Nephron progenitor cell (in vitro differentiated cells): ENCODE results near the gene FGF12.
A peak's percentile ranks its signal among the peaks of the same experiment; 100 is the strongest.

Source experiments
- DNase-seq: peaks from one replicate; pipeline ENCODE4 v3.0.0; 2021
- H3K27ac Mint-ChIP-seq: 2 replicates; pipeline ENCODE4 v1.8.0; 2021; ENCODE audit warnings: mild to moderate bottlenecking, moderate library complexity, mixed read lengths
- H3K27me3 Mint-ChIP-seq: 2 replicates; pipeline ENCODE4 v1.8.0; 2021; ENCODE audit warnings: mild to moderate bottlenecking, low read depth, mixed read lengths; ENCODE audit not compliant: poor library complexity
- H3K36me3 Mint-ChIP-seq: 2 replicates; pipeline ENCODE4 v1.8.0; 2021; ENCODE audit warnings: low read depth, mixed read lengths
- H3K4me1 Mint-ChIP-seq: 2 replicates; pipeline ENCODE4 v1.8.0; 2021; ENCODE audit warnings: mixed read lengths
- H3K4me3 Mint-ChIP-seq: 2 replicates; pipeline ENCODE4 v1.8.0; 2021; ENCODE audit warnings: mild to moderate bottlenecking, moderate library complexity, mixed read lengths
- H3K9me3 Mint-ChIP-seq: 2 replicates; pipeline ENCODE4 v1.8.0; 2021; ENCODE audit warnings: mild to moderate bottlenecking, moderate library complexity, mixed read lengths
- CTCF ChIP-seq: fragments of 200-600 bp; sonication (generic); IDR thresholded peaks from 2 replicates; pipeline ENCODE4 v1.5.0; 2021; ENCODE audit warnings: antibody characterized with exemption

FGF12 gene

GRCh38 chr3:192212979-192213378 lies 514.4 kb downstream of the FGF12 start:
- no peak for DNase-seq
- no peak for TF ChIP-seq CTCF
- Mint-ChIP-seq H3K4me1 (no peaks in the 10 kb centered on the region), H3K9me3 (no peaks in the 10 kb centered on the region), H3K27ac (no peak overlapping the region), H3K27me3 (no peaks in the 10 kb centered on the region), H3K4me3 (no peak overlapping the region), H3K36me3 (no peaks in the 10 kb centered on the region)

GRCh38 chr3:192212335-192212734 lies 515.0 kb downstream of the FGF12 start:
- Mint-ChIP-seq H3K9me3 (no peaks in the 10 kb centered on the region), H3K36me3 (no peaks in the 10 kb centered on the region), H3K4me1 (no peaks in the 10 kb centered on the region), H3K27ac (no peak overlapping the region), H3K4me3 (no peak overlapping the region), H3K27me3 (no peaks in the 10 kb centered on the region)
- DNase-seq: no peak
- peak; percentile 15 for TF ChIP-seq CTCF

GRCh38 chr3:192207651-192208050 lies 519.7 kb downstream of the FGF12 start:
- no peak overlapping the region for H3K4me3 Mint-ChIP-seq

GRCh38 chr3:192207239-192207638 lies 520.1 kb downstream of the FGF12 start:
- Mint-ChIP-seq H3K9me3 (no peaks in the 10 kb centered on the region), H3K36me3 (no peaks in the 10 kb centered on the region), H3K4me3 (no peak overlapping the region), H3K4me1 (no peaks in the 10 kb centered on the region), H3K27ac (no peak overlapping the region), H3K27me3 (no peaks in the 10 kb centered on the region)
- DNase-seq: no peak
- TF ChIP-seq CTCF: no peak

More at GRCh38 chr3:192207651-192208050, 519.7 kb downstream of the FGF12 start:
- no peak for TF ChIP-seq CTCF
- Mint-ChIP-seq H3K36me3 (no peaks in the 10 kb centered on the region), H3K27me3 (no peaks in the 10 kb centered on the region), H3K27ac (no peak overlapping the region), H3K9me3 (no peaks in the 10 kb centered on the region), H3K4me1 (no peaks in the 10 kb centered on the region)
- DNase-seq: no peak

- Mint-ChIP-seq H3K9me3 (no peaks in the 10 kb centered on the region), H3K4me3 (no peak overlapping the region), H3K36me3 (no peaks in the 10 kb centered on the region), H3K4me1 (no peaks in the 10 kb centered on the region), H3K27ac (no peak overlapping the region), H3K27me3 (peaks cover 4% of the 10 kb centered on the region)
- DNase-seq: no peak
- TF ChIP-seq CTCF: no peak
Observed at GRCh38 chr3:192194085-192194484, 533.3 kb downstream of the FGF12 start.

- Mint-ChIP-seq H3K27me3 (peaks cover under 1% of the 10 kb centered on the region), H3K36me3 (no peaks in the 10 kb centered on the region), H3K9me3 (no peaks in the 10 kb centered on the region), H3K4me3 (no peak overlapping the region), H3K27ac (no peak overlapping the region), H3K4me1 (no peaks in the 10 kb centered on the region)
- peak; percentile 72 for TF ChIP-seq CTCF
- DNase-seq: peak; percentile 68
Observed at GRCh38 chr3:192188218-192188835, 539.0 kb downstream of the FGF12 start.
